Esophagus squamous epithelium (tissue), 5 donors: Measurements from ENCODE around the gene INSC. TPM values are rescaled to one million over a fixed set of nuclear protein-coding genes. Genes with fewer than 3 reads are reported as not detected.
"Not testable (repeated sequence)": the region's sequence is repeated elsewhere in the genome, so short reads cannot be mapped to it uniquely, and the experiment has no call there.

Experiments used
- DNase-seq: peaks from one replicate; lab custom pipeline; 2025; lab: John Stamatoyannopoulos, UW
- H3K27ac ChIP-seq, 4 donors: fragments of 200-600 bp; sonication (generic); one replicate each; pipeline ENCODE4 v1.5.1; 2016 to 2019; ENCODE audit warnings: mild to moderate bottlenecking in 1 of 4
- H3K27me3 ChIP-seq, 4 donors: fragments of 200-600 bp; sonication (generic); 1 replicate in 3 of 4; 2 replicates in 1 of 4; pipeline versions ENCODE4 v1.5.1 to v1.6.0; 2017 to 2021; ENCODE audit warnings: antibody characterized with exemption in 1 of 4
- H3K36me3 ChIP-seq, 3 donors: fragments of 200-600 bp; sonication (generic); one replicate each; pipeline ENCODE4 v1.5.1; 2016 to 2019
- H3K4me1 ChIP-seq, 3 donors: fragments of 200-600 bp; sonication (generic); one replicate each; pipeline ENCODE4 v1.5.1; 2017 to 2019
- H3K4me3 ChIP-seq, 4 donors: fragments of 200-600 bp; sonication (generic); 1 replicate in 3 of 4; 2 replicates in 1 of 4; pipeline ENCODE4 v1.5.1; 2016 to 2019; ENCODE audit warnings: mild to moderate bottlenecking in 2 of 4, moderate library complexity in 1 of 4
- H3K9me3 ChIP-seq, 3 donors: fragments of 200-600 bp; sonication (generic); one replicate each; pipeline ENCODE4 v1.5.1; 2016 to 2019
- CTCF ChIP-seq, 6 experiments: fragments of 450-650 bp in 4 of 6; fragments of 200-600 bp in 2 of 6; sonication (generic) in 2 of 6; IDR thresholded peaks; one replicate each; pipeline ENCODE4 v1.5.1; 2016 to 2019; ENCODE audit warnings: antibody characterized with exemption in 6 of 6, mild to moderate bottlenecking in 4 of 6, moderate library complexity in 4 of 6
- POLR2A ChIP-seq, 4 donors: fragments of 450-650 bp; IDR thresholded peaks; one replicate each; pipeline ENCODE4 v1.6.1; 2017; ENCODE audit warnings: antibody characterized with exemption in 4 of 4, mild to moderate bottlenecking in 4 of 4, moderate library complexity in 3 of 4
- WGBS, 2 donors: methylation state at CpG; one replicate each; pipeline ENCODE4 v1.1.5; 2018; 5-methylcytosine and 5-hydroxymethylcytosine counted together
- intact Hi-C: fragments of 100-400 bp; cut with DNase I; formaldehyde crosslinking; loops from one replicate; pipeline ENCODE4 v1.15.0; 2022
- total RNA-seq, 4 donors: library from RNA; depleted of rRNA; stranded (reverse); fragments of >200 nt; gene quantifications; one replicate each; pipeline ENCODE4 v1.1.0, GENCODE V29; 2016
- donor health status: DM: yes; HTN: yes; CAD: no.

The INSC gene, protein sequence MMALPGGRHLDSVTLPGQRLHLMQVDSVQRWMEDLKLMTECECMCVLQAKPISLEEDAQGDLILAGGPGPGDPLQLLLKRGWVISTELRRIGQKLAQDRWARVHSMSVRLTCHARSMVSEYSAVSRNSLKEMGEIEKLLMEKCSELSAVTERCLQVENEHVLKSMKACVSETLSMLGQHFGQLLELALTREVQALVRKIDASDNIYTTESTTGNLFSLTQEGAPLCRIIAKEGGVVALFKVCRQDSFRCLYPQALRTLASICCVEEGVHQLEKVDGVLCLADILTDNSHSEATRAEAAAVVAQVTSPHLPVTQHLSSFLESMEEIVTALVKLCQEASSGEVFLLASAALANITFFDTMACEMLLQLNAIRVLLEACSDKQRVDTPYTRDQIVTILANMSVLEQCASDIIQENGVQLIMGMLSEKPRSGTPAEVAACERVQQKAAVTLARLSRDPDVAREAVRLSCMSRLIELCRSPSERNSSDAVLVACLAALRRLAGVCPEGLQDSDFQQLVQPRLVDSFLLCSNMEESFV
- total RNA-seq: under 1 TPM in 2 of 4 donors, not detected in 2; 0.30 to 0.38 TPM

- H3K4me3 ChIP-seq: peak within 1 kb of the TSS in 3 of 4 donors; percentile 2 to 54 (median 32)
- no peaks in the 10 kb centered on the region for H3K36me3 ChIP-seq
- peaks cover 0 to 40% (median 2%) of the 10 kb centered on the region in 4 donors for H3K27me3 ChIP-seq
- H3K27ac ChIP-seq: no peak within 1 kb of the TSS
- no peak for DNase-seq
- H3K9me3 ChIP-seq: no peaks in the 10 kb centered on the region
- 81 to 83% methylated on average over 1 to 2 of the region's 50 CpGs for WGBS, 2 donors
- intact Hi-C loops: no loop called here
- TF ChIP-seq CTCF (IDR thresholded peaks at IDR 0.05): no peak
- no peak for TF ChIP-seq POLR2A (IDR thresholded peaks at IDR 0.05)
- peaks cover 0 to 8% (median 3%) of the 10 kb centered on the region in 3 donors for H3K4me1 ChIP-seq
Observed at GRCh38 chr11:15114501-15115475, at the start of gene INSC. INSC (plus strand) TSS chr11:15114923; CDS start chr11:15149175, 34,252 bp downstream.

- H3K36me3 ChIP-seq, intact Hi-C loops, DNase-seq, H3K9me3 ChIP-seq, H3K4me3 ChIP-seq, H3K27ac ChIP-seq: not testable (repeated sequence)
- Histone ChIP-seq H3K27me3 (peaks cover 0 to 44% (median 3%) of the 10 kb centered on the region in 4 donors), H3K4me1 (peaks cover 14 to 19% (median 18%) of the 10 kb centered on the region in 3 donors)
- 84 to 94% methylated on average over 7 of the region's 7 CpGs for WGBS, 2 donors
Observed at GRCh38 chr11:15069751-15070150, 45.0 kb upstream of the INSC start.

DNA sequence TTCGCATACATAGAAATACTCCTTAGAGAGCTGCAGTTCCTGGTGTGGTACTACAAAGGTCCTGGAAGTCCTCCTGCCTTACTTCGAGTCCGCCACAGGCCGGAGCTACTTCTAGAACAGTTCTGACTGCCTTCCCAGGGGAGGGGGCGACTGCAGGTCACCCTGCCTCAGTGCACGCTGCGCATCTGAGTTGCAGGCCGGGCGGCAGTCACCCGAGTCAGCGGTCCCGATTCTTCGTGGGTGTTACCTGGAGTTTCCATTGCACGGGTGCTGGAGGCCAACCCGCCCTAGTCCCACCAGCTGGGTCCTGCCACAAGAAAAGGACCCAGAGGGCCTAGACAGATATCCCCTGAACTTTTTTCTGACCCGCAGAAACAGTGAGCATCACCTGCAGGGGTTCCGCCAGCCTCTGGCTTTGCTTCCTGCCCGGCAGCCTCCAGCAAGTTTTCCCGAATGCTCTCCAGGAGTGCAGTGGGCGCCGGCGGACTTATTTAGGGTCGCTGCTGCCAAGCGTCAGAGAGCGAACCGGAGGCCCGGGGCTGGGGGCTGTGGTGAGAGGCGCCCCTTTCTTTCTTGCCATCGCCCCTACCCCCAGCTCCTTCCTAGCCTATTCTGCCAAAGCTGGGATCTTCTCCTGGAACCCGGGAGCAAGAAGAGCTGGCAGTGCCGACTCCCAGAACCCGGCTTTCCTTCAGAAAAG is 43.0 kb upstream of the INSC start:
- intact Hi-C loops: no loop called here
- H3K4me1 ChIP-seq: peaks cover 14 to 21% (median 18%) of the 10 kb centered on the region in 3 donors
- H3K27ac ChIP-seq: no peak overlapping the region
- no peak overlapping the region for H3K4me3 ChIP-seq
- no peak for DNase-seq
- H3K9me3 ChIP-seq: no peaks in the 10 kb centered on the region
- H3K27me3 ChIP-seq: peaks cover 0 to 61% (median 3%) of the 10 kb centered on the region in 4 donors
- WGBS, 2 donors: 85 to 87% methylated on average over 13 to 17 of the region's 32 CpGs
- no peak for TF ChIP-seq POLR2A (IDR thresholded peaks at IDR 0.05)
- TF ChIP-seq CTCF (IDR thresholded peaks at IDR 0.05): no peak
- no peaks in the 10 kb centered on the region for H3K36me3 ChIP-seq

DNA sequence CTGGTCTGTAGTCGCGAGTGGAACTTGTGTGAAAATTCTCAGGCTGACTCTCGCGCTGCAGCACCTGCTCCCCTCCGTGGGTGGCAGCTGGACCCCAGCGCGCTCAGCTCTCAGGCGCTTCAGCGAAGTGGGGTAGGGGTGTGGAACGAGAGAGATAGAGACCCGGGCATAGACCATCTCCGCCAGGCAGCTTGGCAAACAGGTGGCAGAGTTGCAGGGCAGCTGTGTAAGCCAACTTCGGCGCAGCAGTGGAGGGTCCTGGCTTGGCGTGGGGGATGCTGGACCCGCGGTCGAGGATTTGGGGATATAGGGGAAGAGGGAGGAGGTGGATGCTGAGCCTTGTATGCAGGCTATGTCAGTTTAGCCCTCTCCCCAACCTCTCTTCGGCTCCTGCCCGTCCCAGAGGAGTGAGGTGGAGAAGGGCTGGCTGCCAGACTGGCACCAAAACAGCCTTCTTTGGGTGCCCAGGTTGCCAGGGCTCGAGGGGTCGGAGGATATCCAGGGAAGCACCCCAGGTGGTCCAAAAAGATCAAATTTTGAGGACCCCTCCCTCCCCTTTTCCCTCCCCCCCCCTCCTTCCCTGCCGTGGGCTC is 42.1 kb upstream of the INSC start:
- TF ChIP-seq CTCF (IDR thresholded peaks at IDR 0.05): no peak
- TF ChIP-seq POLR2A (IDR thresholded peaks at IDR 0.05): no peak
- Histone ChIP-seq H3K27me3 (peaks cover 0 to 67% (median 3%) of the 10 kb centered on the region in 4 donors), H3K9me3 (no peaks in the 10 kb centered on the region), H3K27ac (no peak overlapping the region), H3K4me1 (peaks cover 14 to 21% (median 18%) of the 10 kb centered on the region in 3 donors), H3K4me3 (no peak overlapping the region), H3K36me3 (no peaks in the 10 kb centered on the region)
- intact Hi-C loops: no loop called here
- no peak for DNase-seq
- 80 to 92% methylated on average over 11 to 15 of the region's 23 CpGs for WGBS, 2 donors
